ENCODE measurements around the gene AMZ1.

DNA sequence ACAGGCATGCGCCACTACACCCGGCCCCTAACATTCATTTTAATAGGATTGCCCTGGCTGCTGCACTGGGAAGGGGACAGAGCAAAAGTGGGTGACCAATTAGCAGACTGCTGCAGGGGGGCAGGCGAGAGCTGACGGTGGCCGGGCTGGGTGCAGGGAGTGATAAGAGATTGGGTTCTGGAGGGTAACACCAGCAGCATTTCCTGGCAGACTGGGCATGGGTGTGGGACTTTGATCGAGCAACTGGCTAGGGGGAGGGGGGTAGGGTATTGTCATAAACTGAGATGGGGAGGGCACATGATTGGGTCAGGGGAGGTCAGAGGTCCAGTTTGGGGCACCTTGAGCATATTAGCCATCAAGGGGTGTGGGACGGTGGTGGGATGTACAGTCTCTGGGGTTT lies 20.2 kb upstream of the AMZ1 start:
- TF ChIP-seq EZH2 (IDR thresholded peaks at IDR 0.05; ENCODE audit: insufficient read depth, poor library complexity, severe bottlenecking) (no peak), EZH2phosphoT487 (IDR thresholded peaks at IDR 0.05; ENCODE audit: insufficient read depth, low read depth) (no peak)
